ENCODE data around the gene DOCK11. TPM values are rescaled to one million over a fixed set of nuclear protein-coding genes. Genes with fewer than 3 reads are reported as not detected.
A peak's percentile ranks its signal among the peaks of the same experiment; 100 is the strongest.
"Not testable (repeated sequence)": the region's sequence is repeated elsewhere in the genome, so short reads cannot be mapped to it uniquely, and the experiment has no call there.

DOCK11 gene
- 39.5 TPM for total RNA-seq

DNA sequence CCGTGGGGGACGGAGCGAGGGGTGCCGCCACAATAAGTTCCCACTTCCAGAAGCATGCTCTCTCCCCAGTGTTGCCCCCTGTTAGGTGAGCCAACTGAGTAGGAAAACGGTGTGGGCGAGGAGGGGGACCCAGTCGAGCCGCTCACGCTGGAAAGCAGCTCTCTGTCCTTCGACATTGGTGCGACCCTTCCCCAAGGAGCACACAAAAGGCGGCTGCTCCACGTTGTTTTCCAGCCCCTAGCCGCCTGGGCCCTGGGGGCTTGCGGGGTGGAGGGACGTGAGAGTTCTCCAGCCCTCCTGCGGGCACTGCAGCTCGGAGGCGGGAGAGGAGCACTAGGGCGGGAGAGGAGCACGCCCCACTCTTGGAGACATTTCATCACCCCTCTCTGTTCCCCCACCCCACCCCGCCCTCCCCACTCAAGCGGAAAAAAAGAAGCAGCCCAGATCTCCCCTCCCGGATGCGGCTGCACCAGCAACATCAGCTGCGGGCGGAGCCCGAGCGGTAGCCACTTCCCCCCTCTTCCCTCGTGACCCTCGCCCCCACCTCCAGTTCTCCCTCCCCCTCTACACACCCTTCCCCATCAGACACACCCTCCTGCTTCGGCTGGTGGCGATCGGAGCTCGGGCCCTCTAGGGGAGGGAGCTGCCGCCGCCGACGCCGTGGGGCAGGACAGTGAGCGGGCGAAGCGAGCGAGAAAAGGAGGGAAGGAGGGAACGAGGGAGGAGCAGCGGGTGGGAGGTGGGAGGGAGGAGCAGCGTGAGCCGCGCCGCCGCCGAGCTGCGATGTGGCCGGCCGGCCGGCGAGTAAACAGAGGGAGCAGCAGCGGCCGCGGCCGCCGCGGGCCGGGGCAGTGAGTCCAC lies at the start of gene DOCK11:
Gene DOCK11 (plus strand): TSS at position 755 of the 861 bp plus-strand sequence. CDS start 157 bp downstream, outside the sequence.
- intact Hi-C loops (cut with DNase I) = no loop called here
- ATAC-seq = peak; percentile 95
- DNase-seq (ENCODE audit: low spot score) = peak; percentile 85

GRCh38 chrX:118448273-118448783 lies 47.3 kb upstream of the DOCK11 start:
- intact Hi-C loops (cut with DNase I) = no loop called here
- no peak for ATAC-seq
- no peak for DNase-seq (ENCODE audit: low spot score)

- intact Hi-C loops (cut with DNase I) = no loop called here
- no peak for ATAC-seq
- DNase-seq (ENCODE audit: low spot score) = no peak
These were observed 40.6 kb upstream of the DOCK11 start for GRCh38 chrX:118455013-118455412.

- intact Hi-C loops (cut with DNase I) = no loop called here
- DNase-seq (ENCODE audit: low spot score) (no peak), ATAC-seq (peak; percentile 59)
These were observed 36.1 kb upstream of the DOCK11 start for GRCh38 chrX:118459494-118459893.

- DNase-seq (ENCODE audit: low spot score) (no peak), ATAC-seq (no peak)
- intact Hi-C loops (cut with DNase I) = no loop called here
These were observed 31.1 kb upstream of the DOCK11 start for GRCh38 chrX:118464501-118464900.

DNA sequence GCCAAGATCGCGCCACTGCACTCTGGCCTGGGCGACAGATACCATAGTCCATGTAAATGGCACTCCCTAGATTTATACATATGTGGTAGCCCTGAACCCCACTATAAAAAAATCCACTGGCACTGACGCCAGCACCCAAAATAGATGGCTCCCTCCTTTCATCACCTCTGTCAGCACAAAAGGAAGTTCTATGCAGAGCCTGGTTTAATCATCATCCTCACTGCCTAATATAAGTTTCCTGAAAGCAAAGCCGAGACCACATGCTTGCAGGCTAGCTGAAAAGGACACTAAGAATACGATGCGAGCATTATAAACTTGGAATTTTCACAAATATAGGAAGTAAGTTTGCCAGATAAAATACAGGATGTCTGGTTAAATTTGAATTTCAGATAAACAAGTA lies 27.5 kb upstream of the DOCK11 start:
- no peak for DNase-seq (ENCODE audit: low spot score)
- ATAC-seq = no peak
- intact Hi-C loops (cut with DNase I) = no loop called here

- DNase-seq (ENCODE audit: low spot score); ATAC-seq: not testable (repeated sequence)
These were observed 24.8 kb upstream of the DOCK11 start for GRCh38 chrX:118470721-118471347.

DNA sequence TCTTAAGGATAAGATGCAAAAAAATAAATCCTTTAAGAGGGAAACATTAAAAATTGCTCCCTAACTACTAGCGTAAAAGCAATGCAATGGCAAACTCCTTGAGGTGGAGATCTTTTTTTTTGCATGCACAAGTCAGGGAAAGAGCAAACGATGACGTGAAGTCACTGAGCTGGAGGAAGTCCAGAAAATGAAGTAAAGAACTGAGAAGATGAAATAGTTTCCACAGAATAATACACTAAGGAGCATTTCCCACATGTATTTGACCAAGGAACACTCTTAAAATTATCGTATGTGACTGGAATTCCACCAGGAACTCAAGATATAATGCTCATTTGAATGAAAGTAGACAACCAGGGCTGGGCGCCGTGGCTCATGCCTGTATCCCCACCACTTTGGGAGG lies 21.0 kb upstream of the DOCK11 start:
- no peak for DNase-seq (ENCODE audit: low spot score)
- intact Hi-C loops (cut with DNase I) = no loop called here
- no peak for ATAC-seq

More at GRCh38 chrX:118470721-118471347, 24.8 kb upstream of the DOCK11 start:
- intact Hi-C loops (cut with DNase I) = not testable (repeated sequence)

GRCh38 chrX:118475903-118476302 lies 19.7 kb upstream of the DOCK11 start:
- ATAC-seq = no peak
- no peak for DNase-seq (ENCODE audit: low spot score)
- intact Hi-C loops (cut with DNase I) = no loop called here

DNA sequence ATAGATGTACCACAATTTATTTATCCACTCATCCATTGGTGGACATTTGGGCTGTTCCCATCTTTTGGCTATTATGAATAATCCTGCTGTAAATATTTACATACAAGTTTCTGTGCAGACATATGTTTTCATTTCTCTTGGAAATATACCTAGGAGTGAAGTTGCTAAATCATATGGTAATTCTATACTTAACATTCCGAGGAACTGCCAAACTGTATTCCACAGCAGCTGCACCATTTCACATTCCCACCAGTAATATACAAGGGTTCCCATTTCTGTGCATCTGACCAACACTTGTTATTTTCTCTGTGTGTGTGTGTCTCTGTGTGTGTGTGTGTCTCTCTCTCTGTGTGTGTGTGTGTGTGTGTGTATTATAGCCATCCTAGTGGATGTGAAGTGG lies 15.4 kb upstream of the DOCK11 start:
- intact Hi-C loops (cut with DNase I) = no loop called here
- DNase-seq (ENCODE audit: low spot score) (no peak), ATAC-seq (no peak)

- ATAC-seq; DNase-seq (ENCODE audit: low spot score); intact Hi-C loops (cut with DNase I): not testable (repeated sequence)
These were observed 13.2 kb upstream of the DOCK11 start for GRCh38 chrX:118482384-118482783.

DNA sequence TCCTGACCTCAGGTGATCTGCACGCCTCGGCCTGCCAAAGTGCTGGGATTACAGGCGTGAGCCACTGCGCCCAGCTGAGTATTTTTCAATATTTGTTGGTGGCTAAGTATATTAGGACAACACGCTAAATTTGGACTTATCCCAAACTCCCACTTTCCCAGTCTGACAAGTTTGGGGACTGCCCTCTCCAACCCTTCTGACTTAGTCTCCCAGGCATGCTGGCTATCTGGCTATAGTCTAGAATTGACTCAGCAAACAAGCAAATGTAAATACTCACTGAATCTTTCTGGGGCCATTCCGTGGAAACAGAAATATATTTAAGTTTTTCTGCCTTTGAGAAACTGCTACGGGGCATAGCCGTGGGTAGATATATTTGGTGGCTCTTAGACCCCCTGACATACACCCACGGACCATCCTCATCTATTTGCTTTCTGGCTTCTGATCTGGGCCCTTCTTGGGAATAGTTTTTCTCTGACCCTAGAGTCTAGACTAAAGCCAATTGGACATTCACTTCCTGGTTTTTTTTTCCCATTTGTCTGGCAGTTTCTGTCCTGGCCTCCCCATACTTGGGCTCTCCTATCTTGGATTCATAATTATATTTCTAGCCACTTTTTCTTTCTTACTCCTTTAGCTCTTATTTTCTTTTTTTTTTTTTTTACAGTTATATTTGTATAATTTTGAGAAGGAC lies 11.3 kb upstream of the DOCK11 start:
- intact Hi-C loops (cut with DNase I) = no loop called here
- no peak for DNase-seq (ENCODE audit: low spot score)
- no peak for ATAC-seq

- ATAC-seq; DNase-seq (ENCODE audit: low spot score); intact Hi-C loops (cut with DNase I): not testable (repeated sequence)
These were observed 8.9 kb upstream of the DOCK11 start for GRCh38 chrX:118486693-118487092.

- intact Hi-C loops (cut with DNase I) = no loop called here
- ATAC-seq (no peak), DNase-seq (ENCODE audit: low spot score) (no peak)
These were observed 2.6 kb upstream of the DOCK11 start for GRCh38 chrX:118493016-118493415.

- DNase-seq (ENCODE audit: low spot score) (no peak), ATAC-seq (no peak)
- intact Hi-C loops (cut with DNase I) = no loop called here
These were observed 1.8 kb upstream of the DOCK11 start for GRCh38 chrX:118493653-118494297.

GRCh38 chrX:118495958-118496762 lies 545 bp downstream of the DOCK11 start:
- peak; percentile 27 for ATAC-seq
- intact Hi-C loops (cut with DNase I) = no loop called here

GRCh38 chrX:118496763-118497079 lies 1.1 kb downstream of the DOCK11 start:
- peak; percentile 28 for ATAC-seq
- no peak for DNase-seq (ENCODE audit: low spot score)
- intact Hi-C loops (cut with DNase I) = no loop called here

More at GRCh38 chrX:118495958-118496762, 545 bp downstream of the DOCK11 start:
- DNase-seq (ENCODE audit: low spot score) = peak; percentile 65

DNA sequence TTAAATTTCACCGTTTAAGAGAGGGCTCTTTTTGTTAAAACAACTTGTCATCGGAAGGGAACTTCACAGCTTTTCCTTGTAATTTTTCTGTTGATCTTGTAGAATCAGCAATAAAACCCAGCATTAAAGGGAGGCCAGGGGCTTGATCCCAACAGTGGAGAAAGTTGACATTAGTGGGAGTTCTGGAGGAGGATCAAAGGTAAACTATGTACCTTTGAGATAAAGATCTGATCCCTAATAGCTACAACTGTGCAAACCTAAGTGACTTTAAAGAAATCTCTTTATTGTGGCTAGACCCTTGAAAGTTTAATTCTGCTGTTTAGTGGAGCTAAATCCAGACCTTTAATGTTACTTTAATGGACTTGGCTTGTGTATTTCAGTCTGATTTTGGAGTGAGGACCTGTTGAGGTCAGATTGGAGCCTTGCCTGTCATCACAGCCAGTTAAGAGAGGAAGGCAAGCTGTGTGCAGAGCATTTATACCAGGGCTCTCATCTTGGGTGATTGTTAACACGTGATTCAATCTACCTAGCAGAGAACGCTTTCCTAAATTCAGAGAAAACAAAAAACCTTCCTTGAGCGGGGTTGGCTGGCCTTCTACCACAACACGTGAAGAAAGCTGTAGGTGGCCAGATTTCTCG lies 1.7 kb downstream of the DOCK11 start:
- no peak for ATAC-seq
- intact Hi-C loops (cut with DNase I) = no loop called here

More for the DNA sequence above, 1.7 kb downstream of the DOCK11 start:
- DNase-seq (ENCODE audit: low spot score) = no peak
